Embryonic facial prominence (tissue), 1 donor: Measurements from ENCODE around the gene REG1A.

Source experiments
- DNase-seq: peaks from one replicate; pipeline ENCODE4 v3.0.0-alpha.2; 2016; ENCODE audit errors: extremely low spot score

Gene REG1A

GRCh38 chr2:79120194-79120713 lies at the start of gene REG1A:
TSS of gene REG1A (plus strand) at chr2:79120488. CDS start at chr2:79120862, 374 bp downstream.
- DNase-seq, result no peak

GRCh38 chr2:79071078-79071477 lies 49.2 kb upstream of the REG1A start:
- no peak for DNase-seq

GRCh38 chr2:79082987-79083386 lies 37.3 kb upstream of the REG1A start:
- no peak for DNase-seq

- DNase-seq, result no peak
Observed at GRCh38 chr2:79083597-79084251, 36.6 kb upstream of the REG1A start.

GRCh38 chr2:79084495-79085135 lies 35.7 kb upstream of the REG1A start:
- no peak for DNase-seq

- no peak for DNase-seq
Observed at GRCh38 chr2:79085382-79085781, 34.9 kb upstream of the REG1A start.

- DNase-seq, result no peak
Observed at GRCh38 chr2:79086255-79086654, 34.0 kb upstream of the REG1A start.

- no peak for DNase-seq
Observed at GRCh38 chr2:79087785-79088364, 32.4 kb upstream of the REG1A start, which contains the start of gene REG1B. TSS of gene REG1B (minus strand) at chr2:79087993. CDS start at chr2:79087612, 381 bp downstream.

- DNase-seq, result no peak
Observed at GRCh38 chr2:79090693-79091092, 29.6 kb upstream of the REG1A start.

- no peak for DNase-seq
Observed at GRCh38 chr2:79097843-79098242, 22.4 kb upstream of the REG1A start.

- no peak for DNase-seq
Observed at GRCh38 chr2:79099140-79099686, 21.1 kb upstream of the REG1A start.

- DNase-seq, result no peak
Observed at GRCh38 chr2:79100285-79100684, 20.0 kb upstream of the REG1A start.

- no peak for DNase-seq
Observed at GRCh38 chr2:79101024-79101423, 19.3 kb upstream of the REG1A start.

GRCh38 chr2:79103214-79103613 lies 17.1 kb upstream of the REG1A start:
- no peak for DNase-seq

- no peak for DNase-seq
Observed at GRCh38 chr2:79105259-79105658, 15.0 kb upstream of the REG1A start.

- no peak for DNase-seq
Observed at GRCh38 chr2:79112269-79112668, 8.0 kb upstream of the REG1A start.

GRCh38 chr2:79114797-79115494 lies 5.3 kb upstream of the REG1A start:
- no peak for DNase-seq

- DNase-seq, result no peak
Observed at GRCh38 chr2:79116997-79117928, 3.0 kb upstream of the REG1A start.

- DNase-seq, result no peak
Observed at GRCh38 chr2:79122676-79123075, 2.4 kb downstream of the REG1A start.

- no peak for DNase-seq
Observed at GRCh38 chr2:79124907-79125720, 4.8 kb downstream of the REG1A start.
